Stimulated activated CD8-positive, alpha-beta memory T cell treated with anti-CD3 and anti-CD28 coated beads, Interleukin-4, amount 100 ng/mL, for 4 hours (primary cell): ENCODE data around the gene NPIPA7.
"Not testable (repeated sequence)": the region's sequence is repeated elsewhere in the genome, so short reads cannot be mapped to it uniquely, and the experiment has no call there.

Experiments used
- DNase-seq, 2 donors: peaks; one replicate each; pipeline ENCODE4 v3.0.0-alpha.2; 2020; ENCODE audit warnings: low read depth in 2 of 2, low spot score in 1 of 2

NPIPA7 gene

GRCh38 chr16:16417914-16418544 lies 39.1 kb downstream of the NPIPA7 start:
- not testable (repeated sequence) for DNase-seq

- DNase-seq = not testable (repeated sequence)
Observed at GRCh38 chr16:16420515-16420914, 41.6 kb downstream of the NPIPA7 start.

GRCh38 chr16:16425146-16425545 lies 46.2 kb downstream of the NPIPA7 start:
- not testable (repeated sequence) for DNase-seq

- DNase-seq = not testable (repeated sequence)
Observed at GRCh38 chr16:16431135-16431534, 52.2 kb downstream of the NPIPA7 start.

- not testable (repeated sequence) for DNase-seq
Observed at GRCh38 chr16:16434711-16435110, 55.8 kb downstream of the NPIPA7 start.

GRCh38 chr16:16441401-16441800 lies 62.5 kb downstream of the NPIPA7 start:
- DNase-seq = not testable (repeated sequence)
